22Rv1 (cell line): ENCODE data around the gene KCNQ1.

ENCODE experiments used
- H3K27ac ChIP-seq: fragments of 450-650 bp; 2 replicates; pipeline ENCODE4 v1.5.1; 2017
- CTCF ChIP-seq: fragments of 450-650 bp; IDR thresholded peaks from 2 replicates; pipeline ENCODE4 v1.5.1; 2017; ENCODE audit warnings: mild to moderate bottlenecking
- ZFX ChIP-seq: fragments of 450-650 bp; IDR thresholded peaks from 2 replicates; pipeline ENCODE4 v1.6.1; 2017; ENCODE audit warnings: antibody characterized with exemption, borderline replicate concordance

The KCNQ1 gene

GRCh38 chr11:2576111-2576510 lies 131.3 kb downstream of the KCNQ1 start:
- no peak for TF ChIP-seq ZFX
- no peak for TF ChIP-seq CTCF

GRCh38 chr11:2576549-2576948 lies 131.7 kb downstream of the KCNQ1 start:
- TF ChIP-seq ZFX (no peak), CTCF (no peak)
- no peak overlapping the region for H3K27ac ChIP-seq

More at GRCh38 chr11:2576111-2576510, 131.3 kb downstream of the KCNQ1 start:
- H3K27ac ChIP-seq, result no peak overlapping the region

GRCh38 chr11:2577031-2577990 lies 132.5 kb downstream of the KCNQ1 start:
- H3K27ac ChIP-seq, result no peak overlapping the region
- TF ChIP-seq CTCF (no peak), ZFX (no peak)

- H3K27ac ChIP-seq, result no peak overlapping the region
- TF ChIP-seq CTCF, result no peak
- no peak for TF ChIP-seq ZFX
These were observed 133.5 kb downstream of the KCNQ1 start for GRCh38 chr11:2577991-2578928.

- no peak overlapping the region for H3K27ac ChIP-seq
- no peak for TF ChIP-seq CTCF
- no peak for TF ChIP-seq ZFX
These were observed 134.1 kb downstream of the KCNQ1 start for GRCh38 chr11:2578929-2579270.

GRCh38 chr11:2579315-2580060 lies 134.7 kb downstream of the KCNQ1 start:
- no peak for TF ChIP-seq CTCF
- no peak for TF ChIP-seq ZFX
- H3K27ac ChIP-seq, result no peak overlapping the region
